Esophagus squamous epithelium (tissue), 4 donors: Measurements from ENCODE around the gene UBE2D2.

Experiments used
- CTCF ChIP-seq, 6 experiments: fragments of 450-650 bp in 4 of 6; fragments of 200-600 bp in 2 of 6; sonication (generic) in 2 of 6; IDR thresholded peaks; one replicate each; pipeline ENCODE4 v1.5.1; 2016 to 2019; ENCODE audit warnings: antibody characterized with exemption in 6 of 6, mild to moderate bottlenecking in 4 of 6, moderate library complexity in 4 of 6
- POLR2A ChIP-seq, 4 donors: fragments of 450-650 bp; IDR thresholded peaks; one replicate each; pipeline ENCODE4 v1.6.1; 2017; ENCODE audit warnings: antibody characterized with exemption in 4 of 4, mild to moderate bottlenecking in 4 of 4, moderate library complexity in 3 of 4

DNA sequence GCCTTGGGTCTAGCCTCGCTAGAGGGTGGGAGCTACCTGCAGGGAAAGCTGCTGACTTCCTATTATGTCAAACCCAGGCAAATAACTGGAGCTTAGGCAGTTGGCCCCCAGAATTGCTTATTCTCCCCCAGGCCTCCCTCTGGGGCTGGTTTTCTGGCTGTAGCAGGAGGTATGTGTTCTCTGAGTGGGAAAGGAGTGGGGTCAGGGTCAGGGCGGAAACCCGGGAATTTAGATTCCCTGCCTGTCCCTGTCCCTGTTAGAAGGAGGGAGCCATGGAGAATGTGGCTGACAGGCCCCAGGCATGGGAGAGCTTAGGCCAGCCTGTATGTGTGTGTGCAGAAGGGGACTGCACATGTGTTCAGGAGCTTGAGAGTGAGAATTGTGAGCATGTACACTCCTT, 73.4 kb downstream of the UBE2D2 start:
- TF ChIP-seq CTCF (IDR thresholded peaks at IDR 0.05) (no peak), POLR2A (IDR thresholded peaks at IDR 0.05) (no peak)
